GM18519 (cell line): Measurements from ENCODE around the gene CD2.

Experiments
- ATAC-seq: cut with Tn5 transposase; IDR thresholded peaks from one replicate; pipeline ENCODE4 v1.9.1; 2021; ENCODE audit warnings: mild to moderate bottlenecking, moderate library complexity; ENCODE audit not compliant: unreplicated experiment, low FRiP score

The CD2 gene

GRCh38 chr1:116811321-116811720 lies 57.1 kb downstream of the CD2 start:
- no peak for ATAC-seq

DNA sequence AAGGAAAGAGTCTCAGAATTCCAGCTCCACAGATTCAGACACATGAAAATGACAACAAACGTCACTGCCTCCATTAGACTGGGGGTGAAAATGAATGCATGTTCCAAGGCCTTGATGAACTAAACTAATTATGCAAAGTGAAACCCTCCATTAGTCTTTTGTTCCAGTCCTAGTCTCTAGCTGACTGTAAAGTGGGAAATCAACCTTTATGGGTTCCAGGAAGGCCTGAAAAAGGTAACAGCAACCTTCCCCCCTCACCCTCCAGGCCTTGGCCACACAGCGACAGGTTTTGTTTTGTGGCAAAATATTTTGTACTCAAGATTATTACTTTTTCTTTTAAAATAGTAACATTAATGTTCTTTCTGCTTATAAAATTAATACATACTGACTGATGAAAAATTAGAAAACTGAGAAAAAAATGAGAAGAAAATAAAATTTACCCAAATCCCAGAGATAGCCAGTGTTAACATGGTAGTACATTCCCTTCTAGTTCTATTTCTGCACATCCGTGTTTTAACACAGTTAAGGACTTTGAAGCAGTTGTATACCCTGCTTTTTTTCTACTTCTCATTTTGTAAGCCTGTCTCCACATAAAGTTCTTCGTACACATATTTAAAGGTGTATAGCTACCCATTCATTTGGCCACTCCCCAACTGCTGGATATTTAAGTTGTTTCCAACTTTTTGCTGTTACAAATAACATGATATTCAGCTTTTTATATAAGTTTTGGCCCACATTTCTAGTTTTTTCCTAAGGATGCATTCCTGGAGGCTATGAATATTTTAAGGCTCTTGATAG lies 60.9 kb downstream of the CD2 start:
- ATAC-seq, result no peak

DNA sequence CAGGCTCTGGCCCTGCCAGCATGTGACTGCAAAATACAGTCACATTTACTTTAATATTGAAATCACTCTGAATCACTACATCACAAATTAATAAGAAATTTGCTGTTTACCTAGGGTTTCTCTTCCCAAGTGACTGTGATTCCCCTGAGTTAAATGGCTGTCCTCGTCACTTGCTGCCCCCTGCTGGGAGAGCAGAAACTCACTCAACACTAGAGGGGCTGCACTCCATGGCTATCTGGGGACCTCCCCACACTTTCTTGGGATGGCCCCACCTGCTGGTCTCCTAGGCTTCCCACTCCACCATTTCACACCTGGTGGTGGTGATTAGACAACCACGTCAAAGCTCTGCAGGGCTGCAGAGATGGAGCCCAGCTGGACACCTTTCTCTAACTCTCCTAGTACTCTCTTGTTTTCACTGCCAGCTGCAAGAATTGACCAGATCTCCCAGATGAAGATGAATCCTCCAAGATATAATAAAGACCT lies 63.4 kb downstream of the CD2 start:
- no peak for ATAC-seq
